Cardiac septum (tissue), 1 donor: Measurements from ENCODE around the gene CRIP2. TPM values are rescaled to one million over a fixed set of nuclear protein-coding genes. Genes with fewer than 3 reads are reported as not detected.

Experiments used
- DNase-seq: peaks from one replicate; pipeline ENCODE4 v3.0.0-alpha.2; 2020; ENCODE audit warnings: low spot score
- intact Hi-C: fragments of 100-400 bp; cut with DNase I; formaldehyde crosslinking; loops from one replicate; pipeline ENCODE4 v1.14.0; 2022
- total RNA-seq: library from RNA; stranded (reverse); fragmentation: NEBNext Ultra II Directional; extraction: Animal tissue kit (Norgen Biotek cat#: 25700); gene quantifications from one replicate; pipeline ENCODE4 v1.2.1, GENCODE V29; 2021
- donor health status: DM: no; HTN: no; CAD: no.

Gene CRIP2
- total RNA-seq, 1 donor from 2014 or later = 918 TPM

GRCh38 chr14:105493921-105494605, 19.4 kb downstream of the CRIP2 start:
- DNase-seq = no peak
- intact Hi-C loops = loop anchor here (5.0 kb wide), 1 partner anchor 33 kb away; the partner anchor contains the start of gene TMEM121

DNA sequence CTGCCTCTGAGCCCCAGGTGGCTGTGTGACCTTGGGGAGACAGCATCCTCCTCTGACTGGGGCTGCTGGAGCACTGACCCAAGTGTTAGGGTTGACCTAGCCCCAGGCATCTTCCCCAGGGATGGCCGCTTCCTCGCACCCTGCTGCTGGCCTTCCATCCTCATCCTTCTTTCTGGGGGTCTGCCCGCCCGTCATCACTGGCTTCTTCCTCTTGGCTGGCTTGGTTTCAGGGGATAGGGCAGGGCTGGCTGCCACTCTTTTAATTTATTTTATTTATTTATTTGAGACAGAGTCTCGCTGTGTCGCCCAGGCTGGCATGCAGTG, 19.9 kb downstream of the CRIP2 start:
- intact Hi-C loops = loop anchor here (5.0 kb wide), 1 partner anchor 33 kb away; the partner anchor contains the start of gene TMEM121
- no peak for DNase-seq

- intact Hi-C loops = no loop called here
- no peak for DNase-seq
Observed at GRCh38 chr14:105495101-105495989, 20.7 kb downstream of the CRIP2 start.

GRCh38 chr14:105495990-105496830, 21.6 kb downstream of the CRIP2 start:
- intact Hi-C loops = no loop called here
- no peak for DNase-seq

GRCh38 chr14:105496831-105497591, 22.4 kb downstream of the CRIP2 start:
- no peak for DNase-seq
- intact Hi-C loops = no loop called here

GRCh38 chr14:105497671-105498429, 23.2 kb downstream of the CRIP2 start:
- DNase-seq = no peak

DNA sequence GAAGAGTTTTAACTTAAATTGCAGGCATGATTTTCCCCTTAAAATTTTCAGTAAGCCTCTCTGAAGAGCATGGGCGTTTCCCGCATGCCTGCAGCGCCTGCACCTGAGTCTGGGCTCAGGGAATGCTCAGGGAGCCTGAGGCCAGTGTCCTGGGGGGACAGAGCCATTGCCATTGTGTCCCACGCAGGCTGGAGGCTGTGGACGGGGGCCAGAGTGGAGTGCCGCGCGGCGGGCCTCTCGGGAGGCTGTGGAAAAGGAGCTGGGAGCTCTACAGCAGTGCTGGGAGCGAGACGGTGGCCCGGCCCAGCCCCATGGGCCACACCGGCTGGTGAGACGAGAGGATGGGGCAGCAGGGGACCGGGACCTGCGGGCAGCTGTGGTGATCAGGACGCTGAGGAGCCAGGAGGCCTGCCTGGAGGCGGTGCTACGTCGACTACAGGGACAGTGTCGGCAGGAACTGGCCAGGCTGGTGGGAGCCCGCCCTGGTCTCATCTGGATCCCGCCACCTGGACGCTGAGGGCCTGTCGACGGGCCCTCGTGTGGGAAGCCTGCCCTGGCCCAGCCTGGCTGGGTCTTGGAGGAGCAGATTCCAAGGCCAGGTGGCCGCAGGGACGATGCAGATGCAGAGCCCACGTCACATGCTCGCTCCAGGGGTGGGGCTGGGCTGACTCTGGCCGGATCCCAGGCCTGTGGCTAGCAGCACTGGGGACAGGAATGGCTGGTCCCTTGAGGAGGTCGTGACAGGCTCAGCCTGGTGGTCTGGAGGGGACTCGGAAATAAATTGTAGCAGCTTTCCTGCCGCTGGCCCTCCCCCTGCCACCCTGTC, 24.0 kb downstream of the CRIP2 start:
- DNase-seq = no peak
- intact Hi-C loops = no loop called here

More at GRCh38 chr14:105497671-105498429, 23.2 kb downstream of the CRIP2 start:
- intact Hi-C loops = no loop called here

DNA sequence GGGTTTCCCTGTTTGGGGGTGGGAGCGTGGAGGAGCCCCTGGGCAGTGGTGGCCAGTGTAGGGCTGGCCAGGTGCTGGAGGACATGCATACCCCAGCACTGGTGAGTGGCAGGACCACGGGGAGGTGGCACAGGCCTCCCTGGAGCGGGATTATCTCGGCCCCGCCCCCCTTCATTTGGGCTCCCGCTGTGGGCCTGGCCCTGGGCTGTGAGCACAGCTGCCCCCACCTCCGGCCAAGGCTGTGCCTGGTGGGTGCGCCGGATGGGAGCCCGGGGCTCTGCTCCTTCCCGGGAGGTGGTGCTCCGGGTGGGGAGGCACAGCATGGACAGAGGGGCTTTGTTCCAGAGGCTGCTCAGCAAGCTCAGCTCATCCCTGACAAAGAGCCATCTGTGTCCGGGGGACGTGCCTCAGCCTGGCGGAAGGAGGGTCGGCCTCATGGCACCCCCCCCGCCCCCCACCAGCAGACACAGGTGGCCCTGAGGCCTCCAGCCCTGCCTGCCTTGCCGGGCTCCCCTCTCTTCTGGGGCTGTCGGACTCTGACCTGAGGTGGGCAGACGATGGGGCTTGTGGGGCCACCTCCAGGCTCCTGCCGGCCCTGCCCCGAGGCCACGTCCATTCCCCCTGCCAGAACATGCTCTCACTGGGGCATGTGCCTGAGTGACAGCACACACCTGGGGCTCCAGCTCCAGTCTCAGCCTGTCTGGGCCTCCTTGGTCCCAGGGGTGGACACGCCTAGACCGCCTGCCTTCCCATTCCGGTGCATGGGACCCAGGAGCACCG, 24.8 kb downstream of the CRIP2 start:
- DNase-seq = no peak
- intact Hi-C loops = no loop called here

GRCh38 chr14:105500036-105500725, 25.6 kb downstream of the CRIP2 start:
- intact Hi-C loops = no loop called here

DNA sequence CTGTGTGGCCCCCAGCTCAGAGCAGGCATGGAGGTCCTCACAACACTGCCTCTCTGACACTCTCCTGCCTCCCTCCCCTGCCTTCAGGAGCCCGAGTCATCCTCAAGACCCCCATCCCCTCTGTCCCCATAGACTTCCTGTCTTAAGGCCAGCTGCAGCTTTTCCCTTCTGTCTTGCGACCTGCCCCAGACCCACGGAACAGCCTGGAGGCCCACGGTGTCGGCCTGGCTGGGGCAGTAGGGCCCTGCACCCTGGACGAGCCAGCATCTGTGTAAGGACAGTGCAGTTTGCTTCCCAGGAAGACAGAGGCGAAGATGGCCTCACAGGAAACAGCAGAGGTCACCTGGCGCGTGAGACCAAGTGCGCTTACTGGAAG, 26.1 kb downstream of the CRIP2 start:
- intact Hi-C loops = no loop called here
- DNase-seq = no peak

More at GRCh38 chr14:105500036-105500725, 25.6 kb downstream of the CRIP2 start:
- DNase-seq = no peak

DNA sequence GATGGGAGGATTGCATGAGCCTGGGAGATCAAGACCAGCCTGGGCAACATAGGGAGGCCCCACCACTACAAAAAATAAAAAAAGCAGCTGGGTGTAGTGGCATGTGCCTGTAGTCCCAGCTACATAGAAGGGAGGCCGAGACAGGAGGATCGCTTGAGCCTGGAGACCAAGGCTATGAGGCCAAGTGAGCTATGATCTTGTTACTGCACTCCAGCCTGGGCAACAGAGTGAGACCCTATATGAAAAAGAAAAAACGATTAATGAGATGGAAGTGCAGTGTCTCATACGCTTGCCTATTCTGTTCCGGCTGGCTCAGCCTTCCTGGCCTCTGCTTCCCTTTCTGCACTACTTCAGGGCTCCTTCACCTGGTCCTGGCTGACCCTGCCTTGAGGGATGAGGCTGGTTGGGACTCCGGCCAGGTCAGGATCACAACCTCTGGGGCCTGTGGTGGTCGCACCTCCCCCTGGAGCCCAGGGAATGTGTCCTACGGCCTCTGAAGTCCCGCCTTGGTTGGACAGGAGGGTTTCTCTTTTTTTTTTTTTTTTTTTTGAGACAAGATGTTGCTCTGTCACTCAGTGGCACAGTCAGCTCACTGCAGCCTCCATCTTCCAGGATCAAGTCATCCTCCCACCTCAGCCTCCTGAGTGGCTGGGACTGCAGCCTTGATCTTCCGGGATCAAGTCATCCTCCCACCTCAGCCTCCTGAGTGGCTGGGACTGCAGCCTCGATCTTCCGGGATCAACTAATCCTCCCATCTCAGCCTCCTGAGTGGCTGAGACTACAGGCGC, 27.1 kb downstream of the CRIP2 start:
- no peak for DNase-seq
- intact Hi-C loops = no loop called here

DNA sequence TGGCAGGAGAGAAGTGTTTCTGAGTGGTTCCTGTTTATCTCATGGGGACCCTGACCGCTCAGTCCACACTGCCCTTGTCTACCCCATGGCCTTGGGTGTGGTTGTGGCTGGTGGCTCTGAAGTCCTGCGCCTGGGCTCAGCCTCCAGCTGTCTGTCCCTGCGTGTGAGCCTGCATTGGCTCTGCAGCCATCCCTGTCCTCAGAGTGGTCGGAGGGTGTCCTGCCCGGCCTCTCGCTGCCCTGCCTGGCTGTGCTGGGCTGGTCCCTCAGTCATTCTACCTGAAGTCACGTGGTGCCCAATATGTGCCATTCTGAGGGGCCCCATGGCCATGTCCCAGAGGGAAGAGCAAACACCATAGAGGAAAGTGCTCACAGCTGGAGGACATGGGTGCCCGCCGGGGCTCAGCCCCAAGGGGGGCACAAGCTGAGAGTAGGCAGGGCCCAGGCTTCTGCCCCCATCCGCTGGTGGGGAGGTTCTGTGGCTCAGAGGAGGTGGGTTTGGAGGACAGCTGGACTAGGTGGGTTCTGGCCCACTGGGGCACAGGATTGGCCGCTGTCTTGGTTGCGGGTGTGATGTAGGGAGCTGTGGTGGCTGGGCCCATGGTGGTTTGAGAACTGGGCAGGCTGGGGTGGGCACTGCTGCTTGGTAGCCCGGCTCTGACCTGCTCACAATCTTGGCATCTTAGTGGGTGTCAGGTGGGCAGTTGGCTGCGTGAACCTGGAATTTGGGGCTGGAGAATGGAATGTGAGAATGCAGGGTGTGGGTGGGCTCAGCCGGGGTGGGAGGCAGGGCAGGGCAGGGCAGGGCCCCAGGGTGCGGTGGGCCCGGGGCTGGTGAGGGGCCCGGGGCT, 28.1 kb downstream of the CRIP2 start:
- DNase-seq = no peak

GRCh38 chr14:105503296-105503640, 28.6 kb downstream of the CRIP2 start:
- intact Hi-C loops = no loop called here
- DNase-seq = no peak

More for the DNA sequence above, 28.1 kb downstream of the CRIP2 start:
- intact Hi-C loops = no loop called here

DNA sequence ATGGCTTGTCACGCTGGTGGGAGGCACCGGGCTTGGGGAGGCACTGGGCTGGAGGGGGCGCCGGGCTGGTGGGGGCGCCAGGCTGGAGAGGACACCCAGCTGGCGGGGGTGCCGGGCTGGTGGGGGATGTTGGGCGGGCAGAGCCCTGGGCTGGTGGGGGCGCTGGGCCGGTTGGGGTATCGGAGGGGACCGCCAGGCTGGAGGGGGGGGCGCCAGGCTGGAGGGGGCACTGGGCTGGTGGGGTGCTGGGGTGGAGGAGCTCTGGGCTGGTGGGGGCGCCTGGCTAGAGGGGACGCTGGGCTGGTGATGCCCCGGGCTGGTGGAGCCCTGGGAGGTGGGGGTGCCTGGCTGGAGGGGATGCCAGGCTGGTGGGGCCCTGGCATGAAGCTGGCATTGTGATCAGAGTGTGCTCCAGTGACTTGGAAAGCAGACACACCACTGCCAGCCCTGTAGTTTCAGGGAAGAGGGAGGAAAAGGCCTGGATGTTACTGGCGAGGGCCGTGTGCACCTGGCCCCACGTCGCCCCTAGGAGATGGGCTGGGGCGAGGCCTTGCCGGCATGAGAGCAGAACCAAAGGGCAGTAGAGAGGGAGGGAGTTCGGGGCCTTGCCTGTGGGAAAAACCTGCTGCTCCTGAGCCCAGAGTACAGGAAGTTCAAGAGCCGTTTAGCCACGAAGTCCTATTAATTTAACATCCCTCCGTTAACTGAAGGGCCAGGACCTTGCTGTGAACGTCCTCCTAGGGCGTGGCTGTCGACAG, 29.5 kb downstream of the CRIP2 start:
- intact Hi-C loops = no loop called here
- no peak for DNase-seq
